Ovary (tissue), 3 donors: Measurements from ENCODE around the gene GPSM1.

ENCODE experiments used
- EP300 ChIP-seq: sonication (generic); formaldehyde crosslinking; IDR thresholded peaks from one replicate; pipeline ENCODE4 v1.6.1; 2017; ENCODE audit warnings: antibody characterized with exemption
- POLR2A ChIP-seq: fragments of 450-650 bp; IDR thresholded peaks from one replicate; pipeline ENCODE4 v1.6.1; 2017; ENCODE audit warnings: antibody characterized with exemption, mild to moderate bottlenecking, moderate library complexity
- TF ChIP-seq, protein P1 (sequence below), 3 donors: fragments of 450-650 bp in 2 of 3; fragments of 200-600 bp in 1 of 3; IDR thresholded peaks; one replicate each; pipeline versions ENCODE4 v1.5.1 to v1.8.0; 2016 to 2022; ENCODE audit warnings: antibody characterized with exemption in 3 of 3, mild to moderate bottlenecking in 1 of 3
- donor health status: DM: no; HTN: no; CAD: no.

- TF ChIP-seq, protein P1, sequence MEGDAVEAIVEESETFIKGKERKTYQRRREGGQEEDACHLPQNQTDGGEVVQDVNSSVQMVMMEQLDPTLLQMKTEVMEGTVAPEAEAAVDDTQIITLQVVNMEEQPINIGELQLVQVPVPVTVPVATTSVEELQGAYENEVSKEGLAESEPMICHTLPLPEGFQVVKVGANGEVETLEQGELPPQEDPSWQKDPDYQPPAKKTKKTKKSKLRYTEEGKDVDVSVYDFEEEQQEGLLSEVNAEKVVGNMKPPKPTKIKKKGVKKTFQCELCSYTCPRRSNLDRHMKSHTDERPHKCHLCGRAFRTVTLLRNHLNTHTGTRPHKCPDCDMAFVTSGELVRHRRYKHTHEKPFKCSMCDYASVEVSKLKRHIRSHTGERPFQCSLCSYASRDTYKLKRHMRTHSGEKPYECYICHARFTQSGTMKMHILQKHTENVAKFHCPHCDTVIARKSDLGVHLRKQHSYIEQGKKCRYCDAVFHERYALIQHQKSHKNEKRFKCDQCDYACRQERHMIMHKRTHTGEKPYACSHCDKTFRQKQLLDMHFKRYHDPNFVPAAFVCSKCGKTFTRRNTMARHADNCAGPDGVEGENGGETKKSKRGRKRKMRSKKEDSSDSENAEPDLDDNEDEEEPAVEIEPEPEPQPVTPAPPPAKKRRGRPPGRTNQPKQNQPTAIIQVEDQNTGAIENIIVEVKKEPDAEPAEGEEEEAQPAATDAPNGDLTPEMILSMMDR (IDR thresholded peaks at IDR 0.05): no peak
- no peak for TF ChIP-seq POLR2A
- no peak for TF ChIP-seq EP300
Measured at GRCh38 chr9:136367296-136368145, 40.2 kb downstream of the GPSM1 start.
